ENCODE data around the gene LRRC27.
"Not testable (repeated sequence)": the region's sequence is repeated elsewhere in the genome, so short reads cannot be mapped to it uniquely, and the experiment has no call there.

The LRRC27 gene

DNA sequence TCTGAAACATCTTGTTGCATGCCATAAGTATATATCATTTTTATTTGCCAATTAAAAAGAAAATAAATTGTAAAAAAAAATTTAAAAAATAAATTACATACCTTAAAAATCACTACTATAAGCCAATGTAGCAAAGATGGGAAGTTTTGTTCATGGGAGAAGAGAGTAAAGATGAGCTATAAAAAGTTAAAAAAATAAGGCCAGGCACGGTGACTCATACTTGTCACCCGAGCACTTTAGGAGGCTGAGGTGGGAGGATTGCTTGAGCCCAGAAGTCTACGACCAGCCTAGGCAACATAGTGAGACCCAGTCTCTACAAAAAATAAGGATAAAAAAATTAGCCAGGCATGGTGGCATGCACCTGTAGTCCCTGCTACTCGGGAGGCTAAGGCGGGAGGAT lies 15.9 kb upstream of the LRRC27 start:
- CTCF ChIA-PET, result no interaction called here
- TF ChIP-seq, protein P1, sequence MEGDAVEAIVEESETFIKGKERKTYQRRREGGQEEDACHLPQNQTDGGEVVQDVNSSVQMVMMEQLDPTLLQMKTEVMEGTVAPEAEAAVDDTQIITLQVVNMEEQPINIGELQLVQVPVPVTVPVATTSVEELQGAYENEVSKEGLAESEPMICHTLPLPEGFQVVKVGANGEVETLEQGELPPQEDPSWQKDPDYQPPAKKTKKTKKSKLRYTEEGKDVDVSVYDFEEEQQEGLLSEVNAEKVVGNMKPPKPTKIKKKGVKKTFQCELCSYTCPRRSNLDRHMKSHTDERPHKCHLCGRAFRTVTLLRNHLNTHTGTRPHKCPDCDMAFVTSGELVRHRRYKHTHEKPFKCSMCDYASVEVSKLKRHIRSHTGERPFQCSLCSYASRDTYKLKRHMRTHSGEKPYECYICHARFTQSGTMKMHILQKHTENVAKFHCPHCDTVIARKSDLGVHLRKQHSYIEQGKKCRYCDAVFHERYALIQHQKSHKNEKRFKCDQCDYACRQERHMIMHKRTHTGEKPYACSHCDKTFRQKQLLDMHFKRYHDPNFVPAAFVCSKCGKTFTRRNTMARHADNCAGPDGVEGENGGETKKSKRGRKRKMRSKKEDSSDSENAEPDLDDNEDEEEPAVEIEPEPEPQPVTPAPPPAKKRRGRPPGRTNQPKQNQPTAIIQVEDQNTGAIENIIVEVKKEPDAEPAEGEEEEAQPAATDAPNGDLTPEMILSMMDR (IDR thresholded peaks at IDR 0.05; ENCODE audit: insufficient read depth, low read length, missing control alignments), result no peak
- no peak for DNase-seq (ENCODE audit: low read depth, low spot score)
- POLR2A ChIA-PET, result no interaction called here
- no peak overlapping the region for H3K4me3 ChIP-seq (ENCODE audit: low read depth, low read length)

DNA sequence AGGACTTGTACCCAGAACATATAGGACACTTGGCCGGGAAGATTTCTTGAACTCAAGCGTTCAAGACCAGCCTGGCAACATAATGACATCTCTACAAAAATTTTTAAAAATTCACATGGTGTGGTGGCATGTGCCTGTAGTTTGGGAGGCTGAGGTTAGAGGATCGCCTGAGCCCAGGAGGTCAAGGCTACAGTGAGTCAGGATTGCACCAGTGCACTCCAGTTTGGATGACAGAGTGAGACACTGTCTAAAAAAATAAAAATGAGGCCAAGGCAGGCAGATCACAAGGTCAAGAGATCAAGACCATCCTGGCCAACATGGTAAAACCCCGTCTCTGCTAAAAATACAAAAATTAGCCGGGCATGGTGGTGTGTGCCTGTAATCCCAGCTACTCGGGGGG lies 14.5 kb upstream of the LRRC27 start:
- DNase-seq (ENCODE audit: low read depth, low spot score); POLR2A ChIA-PET; H3K4me3 ChIP-seq (ENCODE audit: low read depth, low read length); CTCF ChIA-PET: not testable (repeated sequence)

DNA sequence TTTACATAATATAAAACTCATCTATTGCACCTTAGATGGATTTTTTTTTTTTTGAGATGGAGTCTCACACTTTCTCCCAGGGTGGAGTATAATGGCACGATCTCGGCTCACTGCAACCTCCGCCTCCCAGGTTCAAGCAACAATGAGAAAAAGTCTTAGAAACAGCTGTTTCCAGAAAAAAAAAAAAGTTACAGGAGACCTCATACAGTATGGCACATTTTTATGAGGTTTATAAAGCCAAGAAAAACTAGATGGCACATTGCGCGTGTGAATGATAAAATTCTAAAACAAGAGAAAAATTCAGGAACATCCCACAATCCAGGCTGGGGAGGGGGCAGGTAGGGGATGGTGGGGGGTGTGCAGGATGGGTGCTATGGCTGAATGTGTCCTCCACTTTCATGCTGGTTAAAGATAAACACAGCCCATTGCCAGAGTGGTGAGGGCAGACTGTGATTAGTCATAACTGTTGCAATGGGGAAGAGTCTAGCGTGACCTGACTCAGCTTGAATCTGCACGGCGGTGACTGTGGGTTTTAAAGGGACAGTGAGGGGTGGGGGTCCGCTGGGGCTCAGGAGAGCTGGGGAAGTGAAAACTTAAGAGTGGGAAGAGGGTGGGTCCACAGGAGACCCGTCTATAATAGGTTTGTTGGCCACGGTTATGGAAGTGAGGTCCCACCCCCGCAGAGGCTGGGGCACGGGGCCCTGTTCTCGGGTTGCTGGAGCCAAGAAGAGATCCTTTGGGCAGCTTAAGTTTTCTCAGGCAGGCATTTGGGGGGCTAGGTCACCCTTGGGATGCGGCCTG lies 11.9 kb upstream of the LRRC27 start:
- ChIA-PET POLR2A (interaction anchor here (0.6 kb wide), 1 partner anchor 345 kb away, joined by 3 read pairs; no protein-coding TSS in a partner anchor), CTCF (interaction anchor here (2.0 kb wide), 1 partner anchor 10 kb away, joined by 8 read pairs; no protein-coding TSS in a partner anchor)
- peak; percentile 57 for DNase-seq (ENCODE audit: low read depth, low spot score)
- H3K4me3 ChIP-seq (ENCODE audit: low read depth, low read length), result no peak overlapping the region
- TF ChIP-seq, protein P1 (IDR thresholded peaks at IDR 0.05; ENCODE audit: insufficient read depth, low read length, missing control alignments), result no peak

DNA sequence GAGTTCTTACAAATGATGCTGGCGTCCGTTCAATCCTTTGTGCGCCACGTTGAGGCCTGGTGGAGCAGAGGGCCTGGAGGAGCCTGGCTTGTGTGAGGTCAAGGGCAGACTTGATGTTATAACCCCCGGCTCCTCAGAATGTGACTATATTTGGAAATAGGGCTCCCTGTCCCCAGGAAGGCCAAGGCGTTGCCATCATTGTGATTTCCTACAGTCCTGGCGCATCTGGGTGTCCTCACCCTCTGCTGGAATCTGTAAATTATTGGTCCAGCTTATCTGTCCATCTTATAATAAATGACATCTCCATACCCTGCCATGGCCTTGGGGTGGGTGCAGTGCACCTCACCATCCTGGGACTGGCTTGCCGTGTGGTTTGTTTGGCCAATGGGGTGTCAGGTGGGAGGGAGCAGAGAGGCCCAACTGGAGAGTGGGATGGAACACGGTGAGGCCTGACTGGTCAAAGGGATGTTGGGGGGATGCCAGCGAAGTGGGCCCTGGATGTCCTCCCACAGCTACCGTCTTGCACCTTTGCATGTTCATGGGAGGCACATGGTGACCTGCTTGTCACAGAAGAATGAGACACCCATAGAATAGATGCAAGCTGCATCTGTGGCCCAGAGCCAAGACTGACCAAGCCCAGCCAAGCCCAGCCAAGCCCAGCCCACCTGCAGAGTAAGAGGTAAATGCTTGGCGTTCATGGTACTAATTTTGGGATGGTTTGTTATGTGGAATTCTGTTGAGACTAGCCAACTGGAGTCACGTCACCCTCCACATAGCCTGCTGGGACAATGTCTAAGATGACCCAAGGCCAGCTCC lies 11.1 kb upstream of the LRRC27 start:
- TF ChIP-seq, protein P1 (IDR thresholded peaks at IDR 0.05; ENCODE audit: insufficient read depth, low read length, missing control alignments), result no peak
- no peak for DNase-seq (ENCODE audit: low read depth, low spot score)
- no peak overlapping the region for H3K4me3 ChIP-seq (ENCODE audit: low read depth, low read length)
- ChIA-PET CTCF (interaction anchor here (2.0 kb wide), 1 partner anchor 9 kb away, joined by 8 read pairs; no protein-coding TSS in a partner anchor), POLR2A (interaction anchor here (0.6 kb wide), 1 partner anchor 345 kb away, joined by 3 read pairs; no protein-coding TSS in a partner anchor)

DNA sequence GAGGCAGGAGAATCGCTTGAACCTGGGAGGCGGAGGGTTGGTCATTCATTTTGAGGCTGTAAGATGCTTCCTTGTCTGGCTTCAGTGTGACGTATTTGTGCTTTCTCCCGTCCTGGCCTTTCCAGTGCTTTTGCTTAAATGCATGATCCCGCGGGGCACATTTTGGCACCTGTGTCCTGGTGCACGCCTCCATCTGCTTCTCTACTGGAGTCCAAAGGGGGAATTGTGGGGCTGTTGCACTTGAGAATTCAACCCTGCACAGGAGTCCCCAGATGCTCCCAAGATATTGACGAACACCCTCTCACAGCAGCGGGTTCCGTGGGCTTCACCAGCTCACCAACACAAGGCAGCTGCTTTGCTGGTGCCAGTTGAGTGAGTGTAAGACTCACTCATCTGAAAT lies 10.3 kb upstream of the LRRC27 start:
- ChIA-PET CTCF (interaction anchor here (2.0 kb wide), 1 partner anchor 8 kb away, joined by 8 read pairs; no protein-coding TSS in a partner anchor), POLR2A (no interaction called here)
- TF ChIP-seq, protein P1 (IDR thresholded peaks at IDR 0.05; ENCODE audit: insufficient read depth, low read length, missing control alignments), result no peak
- DNase-seq (ENCODE audit: low read depth, low spot score), result no peak
- no peak overlapping the region for H3K4me3 ChIP-seq (ENCODE audit: low read depth, low read length)

DNA sequence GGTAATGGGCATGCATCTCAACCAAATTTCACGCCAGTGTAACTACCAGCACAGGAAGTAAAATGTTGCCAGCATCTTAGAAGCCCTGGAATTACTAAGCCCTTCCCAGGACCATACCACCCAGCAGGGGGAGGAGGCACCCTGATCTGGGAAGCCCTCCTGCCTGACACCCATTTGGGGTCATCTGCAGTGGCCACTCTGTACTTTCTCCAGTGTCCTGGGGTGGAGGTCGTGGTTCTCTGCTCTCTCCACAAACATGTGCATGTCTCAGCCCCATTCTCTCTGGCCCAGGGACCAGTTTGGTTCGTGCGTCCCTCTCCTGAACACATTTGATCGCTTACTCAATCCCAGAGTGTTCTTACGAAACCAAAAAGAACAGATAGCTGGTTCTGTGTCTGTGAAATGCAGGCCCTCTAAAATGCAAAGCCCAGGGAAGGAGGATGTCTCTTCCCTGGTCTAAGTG lies 9.4 kb upstream of the LRRC27 start:
- no peak overlapping the region for H3K4me3 ChIP-seq (ENCODE audit: low read depth, low read length)
- TF ChIP-seq, protein P1 (IDR thresholded peaks at IDR 0.05; ENCODE audit: insufficient read depth, low read length, missing control alignments), result peak; percentile 27
- POLR2A ChIA-PET, result no interaction called here
- DNase-seq (ENCODE audit: low read depth, low spot score), result no peak
- CTCF ChIA-PET, result no interaction called here

Data from AG04449 (cell line).